DND-41 (cell line): ENCODE results near the gene C22orf42.

ENCODE experiments used
- EZH2 ChIP-seq: IDR thresholded peaks from 3 replicates; pipeline ENCODE4 v1.6.1; 2012; ENCODE audit warnings: borderline replicate concordance, low read depth, mild to moderate bottlenecking, moderate library complexity, low read length, inconsistent platforms; ENCODE audit not compliant: severe bottlenecking
- TF ChIP-seq, protein P1 (sequence below): IDR thresholded peaks from 2 replicates; pipeline ENCODE4 v1.5.1; 2012; ENCODE audit warnings: borderline replicate concordance, low read length, moderate library complexity, mild to moderate bottlenecking; ENCODE audit not compliant: poor library complexity, severe bottlenecking; ENCODE audit errors: extremely low read depth

DNA sequence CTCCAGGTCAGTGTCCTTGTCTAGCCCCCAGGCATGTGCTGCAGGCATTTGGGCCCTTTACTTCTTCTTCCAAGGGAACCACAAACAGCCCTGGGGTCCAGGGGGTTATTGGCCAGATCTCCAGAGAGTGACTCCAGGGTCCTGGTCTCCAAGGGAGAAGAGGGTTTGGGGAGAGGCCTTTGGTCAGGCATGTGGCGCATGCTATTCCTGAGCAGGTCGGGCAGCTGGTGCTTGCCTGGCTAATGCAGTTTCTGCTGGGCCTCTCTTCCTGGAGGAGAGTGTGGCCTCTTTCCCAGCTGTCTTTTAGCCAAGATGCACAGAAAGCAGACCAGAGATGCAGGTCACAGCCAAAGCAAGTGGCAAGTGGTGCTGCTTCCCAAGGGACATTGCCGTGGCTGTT lies 49.6 kb upstream of the C22orf42 start:
- TF ChIP-seq, protein P1, sequence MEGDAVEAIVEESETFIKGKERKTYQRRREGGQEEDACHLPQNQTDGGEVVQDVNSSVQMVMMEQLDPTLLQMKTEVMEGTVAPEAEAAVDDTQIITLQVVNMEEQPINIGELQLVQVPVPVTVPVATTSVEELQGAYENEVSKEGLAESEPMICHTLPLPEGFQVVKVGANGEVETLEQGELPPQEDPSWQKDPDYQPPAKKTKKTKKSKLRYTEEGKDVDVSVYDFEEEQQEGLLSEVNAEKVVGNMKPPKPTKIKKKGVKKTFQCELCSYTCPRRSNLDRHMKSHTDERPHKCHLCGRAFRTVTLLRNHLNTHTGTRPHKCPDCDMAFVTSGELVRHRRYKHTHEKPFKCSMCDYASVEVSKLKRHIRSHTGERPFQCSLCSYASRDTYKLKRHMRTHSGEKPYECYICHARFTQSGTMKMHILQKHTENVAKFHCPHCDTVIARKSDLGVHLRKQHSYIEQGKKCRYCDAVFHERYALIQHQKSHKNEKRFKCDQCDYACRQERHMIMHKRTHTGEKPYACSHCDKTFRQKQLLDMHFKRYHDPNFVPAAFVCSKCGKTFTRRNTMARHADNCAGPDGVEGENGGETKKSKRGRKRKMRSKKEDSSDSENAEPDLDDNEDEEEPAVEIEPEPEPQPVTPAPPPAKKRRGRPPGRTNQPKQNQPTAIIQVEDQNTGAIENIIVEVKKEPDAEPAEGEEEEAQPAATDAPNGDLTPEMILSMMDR: no peak
- TF ChIP-seq EZH2: no peak
